GM12892 (cell line): ENCODE data around the gene HEBP1.

Experiments
- DNase-seq: peaks from one replicate; pipeline ENCODE4 v3.0.0; 2011; ENCODE audit not compliant: insufficient read length
- FAIRE-seq: peaks from 2 replicates; lab custom pipeline; 2011; peaks lifted over from hg19 to GRCh38; lab: Jason Lieb, UNC
- POLR2A ChIP-seq: IDR thresholded peaks from 2 replicates; pipeline ENCODE4 v1.6.1; 2011; ENCODE audit warnings: low read depth, low read length, control low read depth
- POLR2AphosphoS5 ChIP-seq: IDR thresholded peaks from 2 replicates; pipeline ENCODE4 v1.6.1; 2011; ENCODE audit warnings: low read depth, low read length, control low read depth
- TAF1 ChIP-seq: IDR thresholded peaks from 2 replicates; pipeline ENCODE4 v1.6.1; 2011; ENCODE audit warnings: low read depth, mild to moderate bottlenecking, control low read depth, low read length, borderline replicate concordance

HEBP1 gene

DNA sequence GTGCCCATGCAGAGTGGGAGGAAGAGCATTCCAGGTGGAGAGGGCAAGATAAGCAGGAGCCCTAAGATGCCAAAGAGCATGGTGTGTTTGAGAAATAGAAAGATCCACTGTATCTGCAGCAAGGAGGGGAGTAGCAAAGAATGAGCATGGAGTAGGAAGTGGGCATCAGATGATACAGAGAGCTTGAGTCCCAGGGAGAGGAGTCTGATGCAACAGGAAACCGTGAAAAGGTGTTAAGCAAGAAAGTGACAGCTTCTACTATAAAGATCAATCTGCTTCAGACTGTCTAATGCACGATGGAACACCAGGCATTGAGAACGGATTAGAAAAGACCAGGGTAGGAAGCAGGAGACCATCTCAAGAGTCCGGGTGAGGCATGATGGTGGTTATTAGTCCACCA is 35.8 kb downstream of the HEBP1 start:
- DNase-seq: no peak
- no peak for FAIRE-seq
- no peak for TF ChIP-seq TAF1
- TF ChIP-seq POLR2AphosphoS5: no peak
- TF ChIP-seq POLR2A: no peak

DNA sequence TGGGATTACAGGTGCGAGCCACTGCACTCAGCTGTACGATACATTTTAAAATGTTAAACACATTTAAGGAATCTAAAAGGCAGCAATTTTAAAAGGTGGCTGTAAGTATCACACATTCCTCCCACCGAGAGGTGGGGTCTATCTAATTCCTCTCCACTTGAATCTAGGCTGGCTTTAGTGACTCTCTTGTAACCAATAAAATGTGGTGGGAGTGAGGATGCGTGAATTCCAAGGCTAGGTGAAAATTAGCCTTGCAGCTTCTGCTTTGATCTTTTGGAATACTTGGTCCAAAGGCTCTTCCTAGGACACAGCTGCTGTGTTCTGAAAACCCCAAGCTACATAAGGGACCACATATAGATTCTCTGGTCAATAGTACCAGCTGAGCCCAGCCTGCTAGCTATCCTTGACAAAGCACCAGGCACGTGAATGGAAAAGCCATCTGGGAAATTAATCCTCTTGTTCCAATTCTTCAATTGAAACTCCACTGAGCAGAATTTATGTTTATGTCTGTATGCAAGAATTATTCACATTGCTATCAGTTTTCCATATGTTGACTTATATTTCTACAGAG is 39.3 kb downstream of the HEBP1 start:
- TF ChIP-seq TAF1 (no peak), POLR2A (no peak), POLR2AphosphoS5 (no peak)
- DNase-seq (no peak), FAIRE-seq (no peak)

DNA sequence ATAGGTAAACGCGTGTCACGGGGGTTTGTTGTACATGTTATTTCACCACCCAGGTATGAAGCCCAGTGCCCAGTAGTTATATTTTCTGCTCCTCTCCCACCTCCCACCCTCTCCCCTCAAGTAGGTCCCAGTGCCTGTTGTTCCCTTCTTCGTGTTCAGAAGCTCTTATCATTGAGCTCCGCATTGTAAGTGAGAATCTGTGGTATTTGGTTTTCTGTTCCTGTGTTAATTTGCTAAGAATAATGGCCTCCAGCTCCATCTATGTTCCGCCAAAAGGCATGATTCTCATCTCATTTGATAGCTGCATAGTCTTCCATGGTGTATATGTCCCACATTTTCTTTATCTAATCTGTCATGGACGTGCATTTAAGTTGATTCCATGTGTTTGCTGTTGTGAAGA is 41.2 kb downstream of the HEBP1 start:
- TF ChIP-seq POLR2A (no peak), POLR2AphosphoS5 (no peak), TAF1 (no peak)
- FAIRE-seq (no peak), DNase-seq (no peak)

DNA sequence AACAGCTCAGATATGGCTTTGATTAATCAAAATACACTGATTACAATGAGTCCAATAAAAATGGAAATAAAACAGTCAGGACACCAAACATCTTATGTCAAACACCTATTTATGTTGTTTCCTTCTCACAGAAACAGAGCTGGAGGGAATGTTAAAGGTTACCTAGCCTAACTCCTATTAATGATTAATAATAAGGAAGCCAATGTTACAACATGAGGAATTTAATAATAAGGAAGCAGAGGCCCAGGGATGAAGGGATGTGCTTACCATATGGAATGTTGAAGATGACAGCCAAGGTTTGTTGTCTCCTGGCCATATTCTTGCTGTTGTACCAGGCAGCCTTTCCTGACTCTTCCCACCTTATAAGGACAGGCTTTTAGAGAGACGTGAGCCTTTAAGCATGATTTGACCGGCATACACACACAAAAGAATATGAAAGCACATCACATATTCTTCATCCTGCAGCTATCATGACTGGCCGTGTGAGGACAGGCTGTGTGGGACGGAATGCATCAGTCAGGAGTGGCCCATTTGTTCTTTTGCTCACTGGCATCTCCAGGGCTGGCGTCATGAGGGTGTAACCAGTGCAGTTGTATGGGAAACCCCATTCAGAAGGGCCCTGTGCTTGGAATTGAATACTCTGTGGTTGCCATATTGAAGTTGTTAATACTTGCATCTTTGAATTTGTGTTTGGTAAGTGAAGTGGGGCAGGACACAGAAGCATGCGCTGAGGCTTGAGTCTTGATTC is 45.0 kb downstream of the HEBP1 start:
- FAIRE-seq: no peak
- no peak for TF ChIP-seq POLR2A
- TF ChIP-seq TAF1: no peak
- TF ChIP-seq POLR2AphosphoS5: no peak
- no peak for DNase-seq

DNA sequence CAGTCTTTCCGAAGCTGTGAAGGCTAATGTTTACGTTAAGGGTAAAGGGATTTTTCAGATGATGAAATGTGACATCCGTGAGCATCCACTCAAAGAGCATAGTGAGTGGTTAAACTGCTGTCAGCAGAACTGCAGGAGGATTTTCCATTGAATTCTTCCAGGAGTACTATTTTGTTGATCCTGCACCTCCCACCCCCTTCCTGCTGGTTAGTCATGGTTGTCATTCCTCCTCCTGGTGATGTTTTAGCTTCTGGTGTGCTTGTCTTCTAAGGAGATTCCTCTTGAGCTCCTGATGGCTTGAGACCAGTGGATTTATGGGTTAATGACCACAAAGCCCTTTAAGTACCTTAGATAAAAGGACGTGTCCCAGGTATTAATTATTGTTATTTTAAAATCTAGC is 45.7 kb downstream of the HEBP1 start:
- TF ChIP-seq TAF1: no peak
- TF ChIP-seq POLR2A: no peak
- TF ChIP-seq POLR2AphosphoS5: no peak
- DNase-seq (no peak), FAIRE-seq (no peak)

DNA sequence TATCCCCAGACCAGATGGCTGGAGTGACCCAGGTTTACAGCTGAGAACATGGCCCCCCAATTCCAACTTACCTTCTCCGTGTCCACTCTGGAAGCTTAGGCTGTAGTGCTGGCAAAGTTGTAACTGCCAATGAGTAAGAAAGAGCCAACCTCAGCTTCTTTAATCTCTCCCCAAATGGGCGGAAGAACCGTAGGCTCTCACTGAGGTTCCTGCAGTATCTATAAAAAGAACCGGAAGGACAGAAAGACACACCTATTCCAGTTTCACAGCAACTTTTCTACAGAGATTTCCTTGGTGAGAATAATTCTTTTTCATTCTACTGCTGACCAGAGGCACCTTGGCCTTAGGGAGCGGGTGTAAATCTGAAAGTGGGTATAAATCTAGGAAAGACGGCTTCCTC is 48.0 kb downstream of the HEBP1 start, which contains the start of gene GPRC5D:
GPRC5D (minus strand) TSS at position 135 of the 400 bp plus-strand sequence. CDS start 1,786 bp downstream, outside the sequence.
- no peak for TF ChIP-seq POLR2A
- no peak for TF ChIP-seq POLR2AphosphoS5
- no peak for TF ChIP-seq TAF1
- FAIRE-seq: no peak
- no peak for DNase-seq

DNA sequence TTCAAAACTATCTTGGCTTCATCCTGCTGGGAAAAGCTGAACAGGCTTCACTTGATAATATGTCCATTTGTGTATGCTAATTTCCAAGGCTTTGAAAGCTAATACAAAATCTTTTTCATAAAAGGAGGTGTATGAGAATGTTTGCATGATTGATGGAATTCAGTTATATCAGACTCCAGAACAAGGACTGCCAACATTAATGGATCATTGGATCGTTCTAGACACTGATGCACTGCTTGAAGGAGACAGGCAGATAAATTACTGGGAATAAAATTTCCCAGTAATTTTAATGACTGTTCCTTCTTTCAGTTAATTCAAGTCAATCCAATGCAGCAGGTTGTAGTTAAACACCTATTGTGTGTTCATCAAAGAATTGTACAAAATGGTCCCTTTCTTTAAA is 48.6 kb downstream of the HEBP1 start:
- TF ChIP-seq POLR2AphosphoS5: no peak
- TF ChIP-seq POLR2A: no peak
- no peak for TF ChIP-seq TAF1
- no peak for FAIRE-seq
- DNase-seq: no peak

DNA sequence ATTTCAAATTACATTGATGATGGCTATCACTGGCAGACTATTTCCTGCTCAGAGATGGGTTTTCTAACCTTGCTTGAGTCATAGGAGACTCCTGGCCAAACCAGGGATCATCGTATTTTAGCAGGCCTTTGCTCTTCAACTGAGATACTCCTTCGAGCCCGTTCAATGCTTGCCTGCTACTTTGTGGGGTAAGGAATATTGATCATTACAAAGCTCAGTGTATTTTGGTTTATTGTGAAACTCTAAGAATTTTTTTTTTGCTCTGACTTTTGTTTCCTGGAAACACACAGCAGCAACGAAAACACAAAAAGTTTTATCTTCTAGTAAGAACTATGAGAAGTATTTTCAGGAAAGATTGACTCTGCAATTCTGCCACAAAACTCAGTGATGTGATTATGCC is 52.2 kb downstream of the HEBP1 start:
- TF ChIP-seq POLR2AphosphoS5 (no peak), TAF1 (no peak), POLR2A (no peak)
- FAIRE-seq (no peak), DNase-seq (no peak)

DNA sequence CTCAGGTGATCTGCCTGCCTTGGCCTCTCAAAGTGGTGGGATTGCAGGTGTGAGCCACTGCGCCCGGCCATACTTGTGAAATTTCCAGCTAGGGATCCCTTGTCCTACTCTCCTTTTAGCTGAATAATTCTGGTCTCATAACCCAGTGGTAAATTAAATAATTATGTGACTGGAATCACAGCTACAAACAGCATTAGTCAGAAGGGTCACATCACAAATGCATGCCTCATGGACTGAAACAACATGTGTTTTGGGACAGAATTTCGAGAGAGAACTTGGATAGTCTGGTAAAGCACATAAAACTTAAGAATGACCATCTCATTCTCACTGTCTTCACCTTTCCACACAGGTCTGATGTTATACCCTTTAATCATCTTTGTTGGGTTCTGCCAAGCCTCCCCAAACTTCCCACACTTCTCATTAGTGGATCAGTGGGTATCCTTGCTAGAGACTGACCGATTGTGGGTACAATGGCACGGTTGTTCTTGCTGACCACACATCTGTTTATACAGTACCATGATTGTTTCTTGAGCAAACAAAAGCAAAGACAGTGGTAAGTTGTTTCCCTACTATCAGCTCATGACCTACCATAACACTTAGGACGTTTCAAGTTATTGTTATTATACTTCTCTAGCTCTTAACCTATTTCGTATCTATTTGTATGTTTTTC is 53.2 kb downstream of the HEBP1 start:
- FAIRE-seq (no peak), DNase-seq (no peak)
- TF ChIP-seq POLR2A: no peak
- no peak for TF ChIP-seq POLR2AphosphoS5
- no peak for TF ChIP-seq TAF1

DNA sequence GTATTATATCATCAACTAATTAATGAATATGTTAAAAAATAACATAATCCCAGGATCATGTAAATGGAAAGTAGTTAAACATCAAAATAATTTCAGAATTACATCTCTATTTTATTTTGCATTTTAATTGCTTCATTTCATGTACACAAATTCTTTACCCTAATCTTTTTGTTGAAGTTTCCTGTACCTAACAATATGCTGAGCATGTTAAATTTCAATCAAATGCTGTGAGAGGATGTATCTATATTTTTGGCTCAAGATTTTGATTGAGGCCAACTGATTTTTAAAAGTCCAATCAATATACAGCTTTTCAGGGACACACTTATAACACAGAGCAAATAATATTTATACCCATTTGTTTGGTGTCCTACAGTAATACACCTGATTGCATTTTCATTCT is 54.5 kb downstream of the HEBP1 start:
- TF ChIP-seq POLR2AphosphoS5: no peak
- TF ChIP-seq POLR2A: no peak
- DNase-seq (no peak), FAIRE-seq (no peak)

DNA sequence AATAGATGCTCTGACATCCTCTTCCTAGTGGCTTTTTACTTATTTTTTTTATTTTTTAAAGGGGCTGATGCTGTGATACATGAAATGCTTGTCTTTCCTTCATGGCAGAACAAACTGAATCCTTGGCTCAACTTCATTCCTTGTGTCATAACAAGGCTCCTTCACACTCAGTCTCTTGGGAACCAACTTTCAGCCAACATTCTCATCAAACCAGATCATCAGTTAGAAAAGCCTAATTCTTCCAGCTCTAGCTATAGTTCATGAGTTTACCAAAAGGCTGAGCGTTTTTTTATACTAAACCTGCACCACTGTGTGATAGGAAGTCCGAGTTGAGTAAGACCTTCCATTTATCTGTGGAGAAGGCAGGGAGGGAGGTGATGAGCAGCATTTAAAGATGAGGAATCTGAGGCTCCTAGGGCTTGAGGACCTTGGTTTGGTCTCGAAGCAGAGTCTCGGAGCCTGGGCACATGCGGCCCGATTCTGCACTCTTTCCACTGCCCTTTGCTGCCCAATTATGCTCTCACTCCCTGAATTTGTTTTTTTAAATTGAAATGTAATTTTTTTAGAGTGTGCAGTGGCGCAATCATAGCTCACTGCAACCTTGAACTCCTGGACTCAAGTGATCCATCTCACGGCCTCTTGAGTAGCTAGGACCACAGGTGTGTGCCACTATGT is 56.3 kb downstream of the HEBP1 start:
- TF ChIP-seq POLR2A (no peak), POLR2AphosphoS5 (no peak), TAF1 (no peak)
- FAIRE-seq (no peak), DNase-seq (no peak)
